GM19023 (cell line): ENCODE measurements around the gene BLNK.
"Not testable (repeated sequence)": the region's sequence is repeated elsewhere in the genome, so short reads cannot be mapped to it uniquely, and the experiment has no call there.

ENCODE experiments used
- ATAC-seq: cut with Tn5 transposase; IDR thresholded peaks from one replicate; pipeline ENCODE4 v1.9.1; 2021; ENCODE audit warnings: mild to moderate bottlenecking, moderate library complexity; ENCODE audit not compliant: unreplicated experiment

The BLNK gene

DNA sequence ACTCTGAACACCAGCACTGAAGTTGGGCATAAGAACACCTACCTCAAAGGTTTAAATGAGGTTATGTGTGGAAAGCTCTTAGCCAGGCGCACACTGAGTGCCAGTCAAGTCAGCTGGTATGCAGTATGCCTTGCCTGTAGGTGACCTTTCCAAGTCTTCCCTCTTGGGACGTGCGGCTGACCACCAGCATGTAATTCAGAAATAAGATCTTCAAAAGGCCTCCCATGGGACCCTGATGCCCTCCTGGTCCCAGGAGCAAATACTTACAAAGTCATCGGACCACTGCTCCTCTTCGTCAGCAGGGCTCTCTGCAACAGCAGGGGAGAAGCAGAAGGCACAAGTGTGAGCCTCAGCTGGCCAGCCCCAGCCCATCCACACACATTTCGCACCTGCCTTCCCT lies 40.8 kb downstream of the BLNK start:
- no peak for ATAC-seq

DNA sequence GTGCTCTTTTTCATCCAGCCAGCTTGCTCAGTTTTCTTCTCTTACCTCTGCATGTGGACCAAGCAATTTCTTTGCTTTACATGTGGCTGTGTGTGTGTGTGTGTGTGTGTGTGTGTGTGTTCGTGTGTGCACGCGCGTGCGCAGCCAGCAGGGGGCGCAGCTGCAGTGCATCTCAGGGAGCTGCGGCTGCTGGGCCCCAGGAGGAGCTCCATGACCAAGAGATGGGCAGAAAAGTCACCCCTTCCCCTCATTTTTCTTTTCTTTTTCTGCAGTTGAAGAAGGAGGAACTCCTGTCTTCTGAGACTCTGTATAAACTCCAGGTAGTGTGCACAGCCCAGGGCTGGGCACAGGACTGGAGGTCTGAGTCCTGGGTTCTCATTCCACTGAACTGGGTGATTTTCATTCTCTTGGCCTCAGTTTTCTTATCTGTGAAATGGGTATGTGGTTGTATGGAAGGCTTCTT lies 41.8 kb downstream of the BLNK start:
- no peak for ATAC-seq

DNA sequence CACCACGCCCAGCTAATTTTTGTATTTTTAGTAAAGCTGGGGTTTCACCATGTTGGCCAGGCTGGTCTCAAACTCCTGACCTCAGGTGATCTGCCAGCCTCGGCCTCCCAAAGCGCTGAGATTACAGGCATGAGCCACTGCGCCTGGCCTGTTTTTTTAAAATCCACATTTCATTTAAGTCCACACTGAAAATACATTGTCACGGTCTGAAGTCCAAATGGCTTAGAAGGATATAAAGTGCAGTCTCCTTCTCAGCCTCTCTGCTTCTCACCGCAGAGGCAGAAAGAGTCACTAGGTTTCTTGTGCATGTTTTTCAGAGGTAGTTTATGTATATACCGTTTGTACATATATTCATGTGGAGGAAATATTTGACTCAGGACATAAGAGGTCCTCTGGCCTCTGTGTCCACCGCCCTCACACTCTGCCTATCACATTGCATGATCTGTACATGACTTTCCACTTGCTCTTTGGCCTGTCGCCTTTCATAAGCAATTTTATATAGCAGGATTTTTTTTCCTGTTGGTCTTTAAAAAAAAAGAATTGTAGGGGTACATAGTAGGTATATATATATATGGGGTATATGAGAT lies 42.9 kb downstream of the BLNK start:
- no peak for ATAC-seq

DNA sequence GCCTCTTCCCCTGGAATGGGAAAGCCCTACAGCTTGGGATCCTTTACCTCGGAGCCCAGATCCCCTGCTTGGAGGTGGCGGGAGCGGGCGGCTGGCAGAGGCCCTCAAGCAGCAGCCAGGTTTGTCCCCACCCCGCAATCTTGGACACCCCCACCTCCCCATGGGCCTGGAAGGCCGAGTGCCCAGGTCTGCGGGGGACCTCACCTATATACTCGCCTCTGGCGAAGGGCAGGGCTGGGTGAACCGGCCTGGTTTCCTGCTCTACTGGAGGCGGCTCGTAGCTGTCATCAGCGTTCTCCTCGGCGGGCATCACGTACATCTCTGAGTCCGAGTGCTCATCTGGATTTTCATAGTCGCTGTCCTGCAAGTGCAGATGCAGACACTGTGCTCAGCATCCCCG lies 44.2 kb downstream of the BLNK start:
- no peak for ATAC-seq

DNA sequence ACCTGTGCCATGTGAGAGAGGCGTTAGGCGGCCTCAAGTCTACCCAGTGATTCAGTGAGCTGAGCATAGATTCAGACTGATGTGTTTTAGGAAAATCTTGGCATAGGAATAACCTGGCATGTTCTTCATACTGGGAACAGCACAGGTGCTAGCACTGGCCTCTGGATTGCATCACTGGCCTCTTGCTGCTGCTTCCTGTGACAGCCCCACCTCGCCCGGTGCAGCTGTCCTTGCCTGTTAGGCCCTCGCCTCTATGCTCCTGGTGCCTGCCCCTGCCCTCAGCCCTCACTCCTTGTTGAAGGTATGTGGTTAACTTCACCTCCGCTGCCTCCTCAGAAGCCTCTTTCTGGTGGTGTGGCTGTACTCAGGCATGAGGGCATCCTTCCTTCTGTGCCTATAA lies 46.2 kb downstream of the BLNK start:
- no peak for ATAC-seq

DNA sequence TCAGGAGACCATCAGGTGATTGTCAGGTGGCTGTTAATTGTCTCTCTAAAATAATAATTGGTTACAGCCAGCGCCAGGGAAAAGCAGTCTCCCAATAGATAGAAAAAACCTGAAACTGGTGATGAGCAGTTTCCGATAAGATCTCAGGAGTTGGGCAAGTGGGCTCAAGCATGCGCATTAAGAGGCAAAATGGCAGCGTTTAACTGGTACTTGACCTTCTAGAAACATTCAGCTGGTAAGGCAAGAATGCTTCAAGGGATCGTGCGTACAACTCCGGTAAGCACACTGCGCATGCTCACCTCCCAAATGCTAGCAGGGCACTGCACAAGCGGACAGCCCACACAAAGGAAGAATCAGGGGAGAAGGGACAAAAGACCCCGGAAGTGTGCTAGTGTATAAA lies 48.5 kb downstream of the BLNK start:
- no peak for ATAC-seq

DNA sequence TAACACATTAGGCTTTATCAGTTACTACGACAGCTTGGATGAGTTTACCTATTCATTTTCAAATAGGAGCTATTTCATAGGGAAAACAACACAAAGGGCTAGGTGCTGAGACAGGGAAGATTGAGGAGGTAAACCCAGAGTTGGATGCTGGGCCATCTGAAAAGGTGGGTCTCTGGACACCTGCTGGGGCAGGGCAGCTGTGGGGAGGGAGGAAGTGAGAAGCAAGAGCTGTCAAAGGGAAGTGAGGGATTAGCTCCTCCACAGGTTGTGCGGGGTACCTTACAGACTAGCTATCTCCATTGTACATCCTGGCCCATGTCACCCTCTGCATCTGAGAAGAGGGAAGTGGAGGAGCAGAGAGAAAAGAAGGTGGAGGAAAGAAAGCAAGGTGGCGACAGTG lies 48.9 kb downstream of the BLNK start:
- no peak for ATAC-seq

DNA sequence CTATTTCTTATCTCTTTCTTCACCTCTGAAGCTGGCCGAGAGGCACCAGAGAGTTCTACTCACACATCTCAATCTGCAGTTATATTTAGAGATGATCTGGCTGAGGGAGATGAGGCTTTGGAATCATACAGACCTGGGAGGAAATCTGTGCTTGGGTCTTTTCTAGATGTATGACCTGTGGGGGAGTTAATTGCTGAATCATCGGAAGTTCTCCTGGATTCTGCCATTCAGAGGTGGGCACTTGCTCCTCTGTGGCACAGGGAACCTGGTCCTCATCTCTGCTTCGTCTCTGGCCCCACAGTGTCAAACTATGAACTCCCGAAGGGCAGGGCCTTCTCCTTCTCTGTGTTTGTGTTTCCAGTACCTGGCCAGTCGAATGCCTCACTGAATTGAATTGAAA lies 52.5 kb downstream of the BLNK start:
- no peak for ATAC-seq

DNA sequence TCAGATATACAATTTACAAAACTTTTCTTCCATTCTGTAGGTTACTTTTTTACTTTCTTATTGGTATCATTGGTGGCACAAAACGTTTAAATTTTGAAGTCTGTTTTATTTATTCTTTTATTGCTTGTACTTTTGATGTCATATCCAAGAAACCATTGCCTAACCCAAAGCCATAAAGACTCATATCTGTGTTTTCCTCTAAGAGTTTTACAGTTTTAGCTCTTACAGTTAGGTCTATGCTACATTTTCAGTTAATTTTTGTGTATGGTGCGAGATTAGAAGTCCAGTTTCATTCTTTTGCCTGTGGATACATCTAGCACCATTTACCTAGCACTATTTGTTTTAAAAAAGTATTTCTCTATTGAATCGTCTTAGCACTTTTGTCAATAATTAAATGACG lies 53.7 kb downstream of the BLNK start:
- no peak for ATAC-seq

DNA sequence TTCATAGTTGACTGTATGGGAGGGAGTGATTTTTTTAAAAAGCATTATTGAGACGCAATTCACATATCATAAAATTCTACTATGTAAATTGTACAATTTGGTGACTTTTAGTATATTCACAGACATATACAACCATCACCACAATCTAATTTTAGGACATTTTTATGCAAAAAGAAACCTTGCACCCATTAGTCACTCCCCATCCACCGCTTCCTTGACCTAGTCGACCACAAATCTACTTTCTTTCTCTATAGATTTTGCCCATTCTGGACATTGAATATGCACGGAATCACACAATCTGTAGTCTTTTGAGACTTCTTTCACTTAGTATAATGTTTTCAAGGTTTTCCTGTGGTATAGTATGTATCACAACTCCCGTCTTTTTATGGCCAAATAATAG lies 54.6 kb downstream of the BLNK start:
- no peak for ATAC-seq

DNA sequence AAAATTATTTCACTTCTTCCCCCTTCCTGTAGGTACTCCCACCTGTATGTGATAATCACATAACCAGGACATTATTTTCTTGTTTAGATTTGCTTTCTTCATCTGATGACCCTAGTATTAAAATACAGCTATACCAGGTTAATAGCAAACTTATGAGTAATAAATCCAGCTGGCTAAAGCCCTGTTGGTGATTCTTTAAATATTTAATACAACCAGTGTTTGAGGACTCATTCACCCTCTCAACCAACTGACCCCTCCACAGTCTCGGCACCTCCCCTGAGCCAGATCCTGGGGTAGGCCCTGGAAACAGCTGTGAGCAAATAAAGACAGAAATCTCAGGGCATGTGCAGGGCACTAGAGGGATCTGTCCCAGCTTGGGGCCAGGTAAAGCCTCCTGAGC lies 58.5 kb downstream of the BLNK start:
- ATAC-seq: no peak

DNA sequence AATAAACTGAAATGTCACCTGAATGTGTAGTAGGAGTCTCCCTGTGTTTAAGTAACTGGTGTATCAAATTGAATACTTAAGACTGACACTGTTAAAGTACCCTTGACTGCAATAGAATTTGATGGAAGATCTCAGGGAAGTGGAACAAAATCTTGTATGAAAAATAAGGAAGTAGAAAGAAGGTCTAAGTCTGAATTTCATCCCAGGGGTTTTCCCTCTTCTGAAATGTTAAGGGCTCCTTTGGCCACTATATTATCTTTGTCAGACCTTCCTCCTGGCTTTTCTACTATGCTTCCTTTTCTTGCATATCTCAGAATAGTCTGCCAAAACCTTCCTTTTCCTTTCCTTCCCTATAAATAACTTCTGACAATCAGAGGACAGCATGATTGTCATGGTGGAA lies 59.6 kb downstream of the BLNK start:
- no peak for ATAC-seq

DNA sequence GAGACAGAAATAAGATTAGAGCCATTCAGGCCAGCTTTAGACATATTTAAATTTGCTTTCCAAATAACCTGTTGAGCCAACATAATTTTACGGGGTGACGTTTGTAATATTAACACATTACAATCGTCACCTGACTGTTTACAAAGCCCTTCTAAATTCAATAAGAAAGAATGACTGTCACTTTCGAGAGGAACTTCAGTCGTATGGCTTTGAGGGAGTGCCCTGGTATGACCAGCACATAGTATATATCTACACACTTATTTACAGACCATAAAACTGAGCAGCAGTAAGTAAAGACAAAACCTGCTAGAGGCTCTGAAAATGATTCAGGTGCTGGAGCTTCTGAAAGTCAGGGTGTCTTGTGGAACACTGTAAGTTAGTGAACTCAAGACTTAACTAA lies 62.4 kb downstream of the BLNK start:
- ATAC-seq: no peak

DNA sequence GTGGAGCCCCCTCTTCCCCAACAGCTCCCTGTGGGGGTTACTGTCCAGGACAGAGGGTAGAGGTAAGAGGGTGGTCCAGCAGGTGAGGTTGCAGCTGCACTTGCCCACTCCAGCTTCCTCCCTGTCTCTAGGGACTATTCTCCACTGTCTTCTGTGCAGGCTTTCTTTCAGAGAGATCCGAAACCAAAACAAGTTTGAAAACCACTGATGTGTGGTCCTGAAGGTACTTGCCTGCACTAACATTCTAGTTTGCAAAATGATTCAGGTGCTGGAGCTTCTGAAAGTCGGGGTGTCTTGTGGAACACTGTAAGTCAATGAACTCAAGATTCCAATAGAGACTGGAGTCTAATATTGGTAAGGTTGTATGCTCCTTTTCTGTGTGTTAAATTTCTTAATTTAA lies 63.1 kb downstream of the BLNK start:
- ATAC-seq: no peak

DNA sequence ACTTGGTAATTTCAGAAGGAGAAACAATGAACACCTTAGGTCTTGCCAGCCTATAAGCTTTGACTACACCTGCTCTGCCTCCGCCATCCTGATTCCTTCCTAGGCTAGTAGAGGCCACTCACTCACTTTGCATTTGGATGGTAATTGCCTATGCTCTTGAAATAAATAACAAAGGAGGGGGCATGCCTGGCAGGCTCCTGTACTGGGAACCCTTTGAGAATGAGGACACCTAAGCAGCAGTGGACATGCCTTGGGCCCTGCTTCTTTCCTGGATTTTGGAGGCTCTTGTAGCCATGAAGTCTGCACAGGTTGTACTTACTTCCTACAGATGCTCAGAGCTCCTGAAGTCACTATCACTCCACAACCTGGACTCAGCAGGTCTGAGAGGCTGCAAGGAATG lies 65.8 kb downstream of the BLNK start:
- no peak for ATAC-seq

DNA sequence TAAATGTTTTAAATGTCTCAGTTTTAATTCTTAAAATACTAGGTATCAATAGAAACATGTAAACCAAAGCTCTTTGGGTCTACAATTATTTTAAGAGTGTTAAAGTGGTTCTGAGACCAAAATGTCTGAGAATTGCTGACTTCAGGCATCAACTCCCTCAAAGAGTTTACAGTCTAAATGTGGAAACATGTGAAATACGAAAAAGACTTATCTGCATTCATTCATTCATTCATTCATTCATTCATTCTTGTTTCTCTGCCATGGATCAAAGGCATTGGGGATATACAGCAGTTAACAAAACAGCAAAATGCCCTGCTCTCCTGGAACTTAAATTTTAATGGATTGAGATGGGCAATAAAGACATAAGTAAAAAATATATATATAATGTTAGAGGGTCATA lies 69.8 kb downstream of the BLNK start:
- no peak for ATAC-seq

DNA sequence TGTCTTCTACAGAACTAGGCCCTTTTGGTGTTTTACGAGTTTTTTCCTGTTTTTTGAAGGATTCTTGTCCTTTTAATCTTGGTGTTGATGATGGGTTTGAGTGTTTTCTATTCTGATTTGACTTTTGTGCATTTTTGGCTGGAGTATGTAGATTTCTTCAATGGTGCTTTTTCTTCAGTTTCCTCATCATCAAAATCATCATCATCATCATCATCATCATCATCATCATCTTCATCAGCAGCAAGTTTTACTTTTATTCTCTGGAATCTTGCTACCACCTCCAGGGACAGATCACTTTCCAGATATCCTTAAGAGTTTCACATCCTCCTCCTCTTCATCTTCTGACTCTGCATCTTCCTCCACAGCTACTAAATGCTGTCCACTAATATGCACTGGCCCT lies 81.9 kb downstream of the BLNK start:
- not testable (repeated sequence) for ATAC-seq

DNA sequence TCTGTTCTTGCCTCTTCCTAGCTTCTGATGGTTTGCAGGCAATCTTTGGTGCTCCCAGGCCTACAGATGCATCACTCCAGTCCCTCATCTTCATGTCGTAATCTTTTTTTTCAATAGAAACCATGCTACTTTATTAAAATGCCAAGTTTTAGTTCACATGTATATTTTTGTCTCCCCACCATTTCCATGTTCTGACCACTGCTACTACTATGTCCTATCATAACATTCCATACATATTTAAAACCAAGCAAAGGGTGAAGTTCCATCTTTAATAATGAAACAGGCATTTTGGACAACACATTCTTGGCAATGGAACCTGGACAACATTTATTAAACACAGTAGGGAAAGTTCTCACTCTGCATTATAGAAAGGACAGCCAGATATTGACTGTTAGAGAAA lies 82.5 kb downstream of the BLNK start:
- no peak for ATAC-seq

DNA sequence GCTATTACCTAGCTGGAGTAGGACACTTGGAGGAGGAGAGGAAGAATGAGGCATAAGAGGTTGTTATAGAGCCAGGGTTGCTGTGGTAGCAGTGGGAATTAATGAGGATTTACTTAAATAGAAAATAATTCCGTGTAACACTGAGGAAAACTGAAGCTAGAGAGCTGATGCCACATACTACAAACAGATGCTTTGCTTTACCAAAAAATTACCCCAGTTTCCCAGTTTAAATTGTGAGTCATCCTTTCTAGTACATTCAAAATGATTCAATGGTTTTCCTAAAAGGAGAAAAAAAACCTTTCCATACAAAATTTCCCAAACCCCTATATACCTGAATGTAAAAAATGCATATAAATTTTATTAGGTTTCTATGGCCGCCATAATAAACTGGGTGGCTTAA lies 82.9 kb downstream of the BLNK start:
- ATAC-seq: no peak

DNA sequence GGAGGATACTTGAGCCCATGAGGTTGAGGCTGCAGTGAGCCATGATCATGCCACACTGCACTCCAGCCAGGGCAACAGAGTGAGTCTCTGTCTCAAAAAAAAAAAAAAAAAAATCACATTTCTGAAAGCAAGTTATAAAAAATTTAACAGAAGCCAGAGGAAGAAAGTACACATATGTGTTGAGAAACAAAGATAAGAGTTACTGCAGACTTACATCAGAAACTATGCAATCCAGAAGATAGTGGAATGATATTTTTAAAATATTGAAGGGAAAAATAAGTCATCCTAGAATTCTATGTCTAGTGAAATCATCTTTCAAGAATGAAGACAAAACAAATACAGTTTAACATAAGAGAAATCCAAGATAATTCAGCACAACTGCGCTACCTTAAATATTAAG lies 94.4 kb downstream of the BLNK start:
- ATAC-seq: no peak

DNA sequence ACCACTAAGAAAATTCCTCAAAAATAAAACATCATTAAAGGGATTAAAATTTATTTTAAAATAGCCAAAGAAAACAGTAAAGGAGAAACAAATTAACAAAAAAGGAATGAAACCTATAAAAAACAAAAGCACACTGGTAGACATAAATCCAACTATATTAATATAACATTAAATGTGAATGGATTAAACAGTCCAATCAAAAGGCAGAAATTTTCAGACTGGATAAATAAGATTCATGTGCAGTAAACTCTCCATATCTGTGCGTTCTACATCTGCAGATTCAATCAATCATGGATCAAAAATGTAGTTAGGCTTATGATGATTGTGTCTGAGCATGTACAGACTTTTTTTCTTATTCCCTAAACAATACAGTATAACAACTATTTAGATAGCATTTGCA lies 98.7 kb downstream of the BLNK start:
- no peak for ATAC-seq

DNA sequence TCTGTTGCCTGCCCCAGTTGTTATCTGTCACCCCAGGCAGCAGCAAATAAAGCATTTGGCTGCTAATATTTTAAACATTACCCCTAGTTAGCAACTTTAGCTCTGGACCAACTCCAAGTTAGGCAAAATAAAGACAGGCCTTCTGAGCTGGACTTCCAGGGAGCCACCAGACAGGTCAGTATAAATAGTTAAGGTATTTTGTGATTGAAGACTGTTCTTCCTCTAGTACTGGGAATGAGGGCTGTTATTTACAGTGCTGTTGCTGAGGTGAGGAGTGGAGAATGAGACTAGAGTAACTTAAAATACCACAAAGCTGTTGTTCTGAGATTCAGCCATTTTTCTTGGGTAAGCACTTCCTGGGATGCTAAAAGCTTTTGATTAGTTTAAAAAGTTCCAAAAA lies 101.1 kb downstream of the BLNK start:
- no peak for ATAC-seq

DNA sequence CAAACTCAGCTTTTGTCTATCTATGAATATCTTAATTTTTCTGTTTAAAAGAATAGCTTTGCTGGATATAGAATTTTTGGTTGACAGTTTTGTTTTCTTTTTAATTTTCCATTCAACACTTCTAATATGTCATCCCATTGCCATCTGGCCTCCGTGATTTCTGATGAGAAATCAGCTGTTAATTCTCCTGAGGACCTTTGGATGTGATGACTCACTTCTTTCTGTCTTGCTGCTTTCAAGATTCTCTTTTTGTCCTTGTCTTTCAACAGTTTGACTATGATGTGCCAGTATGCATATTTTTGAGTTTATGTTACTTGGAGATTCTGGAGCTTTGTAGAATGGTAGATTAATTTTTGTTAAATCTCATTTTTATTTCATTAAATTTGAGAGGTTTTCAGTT lies 102.8 kb downstream of the BLNK start:
- no peak for ATAC-seq

DNA sequence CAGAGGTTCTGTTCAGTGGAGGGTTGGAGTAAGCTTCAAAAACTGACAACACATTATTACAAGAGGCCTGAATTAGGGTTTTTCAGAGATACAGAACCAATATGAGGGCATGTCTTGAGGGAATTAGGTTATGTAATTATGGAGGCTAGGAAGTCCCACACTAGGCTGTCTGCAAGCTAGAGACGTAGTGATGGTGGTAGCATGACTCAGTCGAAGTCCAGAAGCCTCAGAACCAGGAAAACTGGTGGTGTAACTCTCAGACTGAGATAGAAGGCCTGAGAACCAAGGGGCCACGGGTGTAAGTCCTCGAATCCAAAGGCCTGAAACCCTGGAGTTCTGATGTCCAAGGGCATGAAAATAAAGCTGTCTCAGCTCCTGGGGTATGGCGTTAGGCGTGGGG lies 105.6 kb downstream of the BLNK start:
- ATAC-seq: no peak
